Lung (tissue), 12 donors: ENCODE data around the gene ZNF107. TPM values are rescaled to one million over a fixed set of nuclear protein-coding genes. Genes with fewer than 3 reads are reported as not detected.

Experiments used
- ATAC-seq: fragments of 200-7000 bp; cut with Tn5 transposase; one replicate; pipeline ENCODE4 v1.9.1; 2020; ENCODE audit warnings: moderate number of reproducible peaks; ENCODE audit not compliant: insufficient read depth, low FRiP score
- DNase-seq, 3 donors: peaks; one replicate each; pipeline ENCODE4 v3.0.0-alpha.2; 2013 to 2017
- H3K27ac ChIP-seq, 2 donors: one replicate each; pipeline ENCODE4 v1.5.1; 2013; ENCODE audit warnings: mild to moderate bottlenecking in 2 of 2, moderate library complexity in 2 of 2, control low read depth in 1 of 2, inconsistent platforms in 1 of 2, low read depth in 1 of 2, low read length in 1 of 2
- H3K27me3 ChIP-seq, 3 donors: one replicate each; pipeline ENCODE4 v1.5.1; 2013; ENCODE audit warnings: low read length in 2 of 3; ENCODE audit not compliant: control insufficient read depth in 3 of 3, insufficient read depth in 3 of 3
- H3K36me3 ChIP-seq, 4 donors: one replicate each; pipeline ENCODE4 v1.5.1; 2013; ENCODE audit warnings: low read length in 4 of 4, mild to moderate bottlenecking in 1 of 4, moderate library complexity in 1 of 4; ENCODE audit not compliant: control insufficient read depth in 4 of 4, insufficient read depth in 4 of 4
- H3K4me1 ChIP-seq, 5 donors: one replicate each; pipeline ENCODE4 v1.5.1; 2013; ENCODE audit warnings: low read length in 5 of 5, mild to moderate bottlenecking in 2 of 5, moderate library complexity in 1 of 5; ENCODE audit not compliant: control insufficient read depth in 5 of 5, insufficient read depth in 5 of 5
- H3K4me3 ChIP-seq: one replicate; pipeline ENCODE4 v1.5.1; 2013; ENCODE audit warnings: mild to moderate bottlenecking, control low read depth, moderate library complexity
- H3K9ac ChIP-seq, 2 donors: one replicate each; pipeline ENCODE4 v1.5.1; 2013; ENCODE audit warnings: low read length in 2 of 2, control low read depth in 1 of 2; ENCODE audit not compliant: insufficient read depth in 1 of 2
- H3K9me3 ChIP-seq, 4 donors: one replicate each; pipeline ENCODE4 v1.5.1; 2013; ENCODE audit warnings: low read length in 3 of 4, mild to moderate bottlenecking in 1 of 4, moderate library complexity in 1 of 4; ENCODE audit not compliant: control insufficient read depth in 4 of 4, insufficient read depth in 3 of 4
- WGBS, 2 donors: extraction: QIAGEN DNeasy Blood & Tissue Kit; methylation state at CpG; one replicate each; pipeline ENCODE4 v1.1.7; 2013; 5-methylcytosine and 5-hydroxymethylcytosine counted together
- polyA plus RNA-seq, 2 donors: library from polyadenylated mRNA; stranded (reverse); fragments of 200-250 nt; gene quantifications; one replicate each; pipeline ENCODE4 v1.2.1, GENCODE V29; 2013
- total RNA-seq, 2 donors: library from RNA; depleted of rRNA in 1 of 2; stranded (reverse); fragments of >200 nt in 1 of 2; gene quantifications; one replicate each; pipeline ENCODE4 v1.2.1, GENCODE V29; 2014 to 2021
- TF ChIP-seq, protein P1 (sequence below): IDR thresholded peaks from 2 replicates; pipeline ENCODE4 v1.5.1; 2012; ENCODE audit warnings: mild to moderate bottlenecking; ENCODE audit errors: control extremely low read depth, extremely low read depth
- donor health status: control.
- donor health status: control.
- donor health status: Bipolar disorder and iron deficiency.
- donor health status: healthy.
- donor health status: DM: yes; HTN: yes; CAD: no.

The ZNF107 gene
- total and polyA plus RNA-seq, 4 donors, result 1.3 to 9.0 (median 3.1) TPM

DNA sequence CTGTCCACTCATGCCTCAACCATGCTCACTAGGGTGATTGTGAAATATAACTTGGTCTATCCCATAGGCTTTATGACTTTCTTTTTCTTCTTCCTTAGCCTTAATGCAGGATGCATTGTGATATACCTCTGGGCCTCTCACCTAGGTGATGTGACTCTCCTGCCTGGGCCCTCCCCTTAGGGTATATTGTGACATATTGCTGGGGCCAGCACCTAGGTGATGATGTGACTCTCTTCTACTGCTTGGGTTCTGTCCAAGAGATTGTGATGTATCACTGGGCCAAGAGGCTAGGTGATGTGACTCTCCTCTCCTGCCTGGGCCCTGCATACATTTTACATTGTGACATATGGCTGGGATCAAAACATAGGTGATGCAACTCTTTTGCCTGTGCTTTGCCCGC lies 14.7 kb upstream of the ZNF107 start:
- DNase-seq, result no peak
- no peaks in the 10 kb centered on the region for H3K27me3 ChIP-seq
- WGBS, 2 donors, result 81 to 92% methylated on average over 1 of the region's 1 CpG
- H3K4me3 ChIP-seq, result no peak overlapping the region
- H3K27ac ChIP-seq, result no peak overlapping the region
- peaks cover 0 to 2% (median 0%) of the 10 kb centered on the region in 4 donors for H3K9me3 ChIP-seq
- no peak for ATAC-seq
- TF ChIP-seq, protein P1, sequence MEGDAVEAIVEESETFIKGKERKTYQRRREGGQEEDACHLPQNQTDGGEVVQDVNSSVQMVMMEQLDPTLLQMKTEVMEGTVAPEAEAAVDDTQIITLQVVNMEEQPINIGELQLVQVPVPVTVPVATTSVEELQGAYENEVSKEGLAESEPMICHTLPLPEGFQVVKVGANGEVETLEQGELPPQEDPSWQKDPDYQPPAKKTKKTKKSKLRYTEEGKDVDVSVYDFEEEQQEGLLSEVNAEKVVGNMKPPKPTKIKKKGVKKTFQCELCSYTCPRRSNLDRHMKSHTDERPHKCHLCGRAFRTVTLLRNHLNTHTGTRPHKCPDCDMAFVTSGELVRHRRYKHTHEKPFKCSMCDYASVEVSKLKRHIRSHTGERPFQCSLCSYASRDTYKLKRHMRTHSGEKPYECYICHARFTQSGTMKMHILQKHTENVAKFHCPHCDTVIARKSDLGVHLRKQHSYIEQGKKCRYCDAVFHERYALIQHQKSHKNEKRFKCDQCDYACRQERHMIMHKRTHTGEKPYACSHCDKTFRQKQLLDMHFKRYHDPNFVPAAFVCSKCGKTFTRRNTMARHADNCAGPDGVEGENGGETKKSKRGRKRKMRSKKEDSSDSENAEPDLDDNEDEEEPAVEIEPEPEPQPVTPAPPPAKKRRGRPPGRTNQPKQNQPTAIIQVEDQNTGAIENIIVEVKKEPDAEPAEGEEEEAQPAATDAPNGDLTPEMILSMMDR, result no peak
- no peak overlapping the region for H3K9ac ChIP-seq
- no peaks in the 10 kb centered on the region for H3K36me3 ChIP-seq
- H3K4me1 ChIP-seq, result peaks cover 0 to 2% (median 0%) of the 10 kb centered on the region in 5 donors

DNA sequence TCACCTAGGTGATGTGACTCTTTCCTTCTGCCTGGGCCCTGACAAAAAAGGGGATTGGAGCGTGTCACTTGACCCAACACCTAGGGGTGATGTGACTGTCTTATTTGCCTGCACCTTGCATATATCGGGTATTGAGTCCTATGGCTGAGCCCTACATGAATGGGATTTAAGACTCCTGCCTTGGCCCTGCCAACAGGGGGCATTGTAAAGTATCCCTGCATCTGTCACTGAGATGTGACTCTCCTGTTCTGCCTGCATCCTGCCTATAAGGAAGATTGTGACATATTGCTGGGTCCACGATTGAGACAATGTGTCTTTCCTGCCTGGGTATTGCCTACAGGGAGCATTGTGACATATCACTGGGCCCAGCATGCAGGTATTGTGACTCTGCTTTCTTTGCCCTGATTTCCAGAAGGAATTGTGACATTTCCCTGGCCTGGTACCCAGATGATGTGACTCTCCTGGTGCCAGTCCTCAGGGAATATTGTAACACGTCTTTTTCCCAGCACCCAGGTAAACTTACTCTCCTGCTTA lies 14.2 kb upstream of the ZNF107 start:
- no peaks in the 10 kb centered on the region for H3K36me3 ChIP-seq
- H3K9ac ChIP-seq, result no peak overlapping the region
- TF ChIP-seq, protein P1, result no peak
- H3K27ac ChIP-seq, result no peak overlapping the region
- ATAC-seq, result no peak
- peaks cover 0 to 2% (median 0%) of the 10 kb centered on the region in 4 donors for H3K9me3 ChIP-seq
- DNase-seq, result no peak
- no peaks in the 10 kb centered on the region for H3K27me3 ChIP-seq
- 82 to 84% methylated on average over 4 of the region's 4 CpGs for whole genome bisulfite sequencing, 2 donors
- peaks cover 0 to 2% (median 0%) of the 10 kb centered on the region in 5 donors for H3K4me1 ChIP-seq
- no peak overlapping the region for H3K4me3 ChIP-seq

DNA sequence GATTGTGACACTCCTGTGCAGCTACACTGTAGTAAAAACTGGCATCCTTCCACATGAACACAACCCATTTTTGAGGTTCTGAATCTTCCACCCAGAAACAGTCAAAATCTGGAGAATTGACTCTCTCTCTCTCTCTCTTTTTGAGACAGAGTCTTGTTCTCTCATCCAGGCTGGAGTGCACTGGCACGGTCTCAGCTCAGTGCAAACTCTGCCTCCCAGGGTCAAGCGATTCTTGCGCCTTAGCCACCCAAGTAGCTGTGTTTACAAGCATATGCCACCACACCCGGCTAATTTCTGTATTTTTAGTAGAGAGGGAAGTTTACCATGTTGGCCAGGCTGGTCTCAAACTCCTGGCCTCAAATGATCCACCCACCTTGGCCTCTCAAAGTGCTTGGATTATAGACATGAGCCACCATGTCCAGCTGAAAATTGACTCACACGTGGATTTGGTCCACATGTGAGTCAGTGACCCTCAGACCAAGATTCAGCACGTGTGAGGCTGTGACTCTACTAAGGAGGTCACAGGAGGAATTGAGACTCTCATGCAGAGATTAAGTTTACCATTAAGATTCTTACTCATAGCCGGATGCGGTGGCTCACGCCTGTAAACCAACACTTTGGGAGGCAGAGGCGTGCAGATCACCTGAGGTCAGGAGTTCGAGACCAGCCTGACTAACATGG lies 12.1 kb upstream of the ZNF107 start:
- no peak for DNase-seq
- H3K4me1 ChIP-seq, result peaks cover 0 to 2% (median 0%) of the 10 kb centered on the region in 5 donors
- WGBS, 2 donors, result 88 to 93% methylated on average over 11 of the region's 11 CpGs
- peaks cover 0 to 4% (median 0%) of the 10 kb centered on the region in 4 donors for H3K9me3 ChIP-seq
- no peak overlapping the region for H3K9ac ChIP-seq
- no peaks in the 10 kb centered on the region for H3K27me3 ChIP-seq
- TF ChIP-seq, protein P1, result no peak
- H3K4me3 ChIP-seq, result no peak overlapping the region
- no peak overlapping the region for H3K27ac ChIP-seq
- H3K36me3 ChIP-seq, result no peaks in the 10 kb centered on the region
- no peak for ATAC-seq
